HCEC 1CT (cell line): ENCODE data around the gene DAPK2.
A peak's percentile ranks its signal among the peaks of the same experiment; 100 is the strongest.
"Not testable (repeated sequence)": the region's sequence is repeated elsewhere in the genome, so short reads cannot be mapped to it uniquely, and the experiment has no call there.

Experiments used
- DNase-seq: peaks from one replicate; pipeline ENCODE4 v3.0.0-alpha.2; 2017

DAPK2 gene

DNA sequence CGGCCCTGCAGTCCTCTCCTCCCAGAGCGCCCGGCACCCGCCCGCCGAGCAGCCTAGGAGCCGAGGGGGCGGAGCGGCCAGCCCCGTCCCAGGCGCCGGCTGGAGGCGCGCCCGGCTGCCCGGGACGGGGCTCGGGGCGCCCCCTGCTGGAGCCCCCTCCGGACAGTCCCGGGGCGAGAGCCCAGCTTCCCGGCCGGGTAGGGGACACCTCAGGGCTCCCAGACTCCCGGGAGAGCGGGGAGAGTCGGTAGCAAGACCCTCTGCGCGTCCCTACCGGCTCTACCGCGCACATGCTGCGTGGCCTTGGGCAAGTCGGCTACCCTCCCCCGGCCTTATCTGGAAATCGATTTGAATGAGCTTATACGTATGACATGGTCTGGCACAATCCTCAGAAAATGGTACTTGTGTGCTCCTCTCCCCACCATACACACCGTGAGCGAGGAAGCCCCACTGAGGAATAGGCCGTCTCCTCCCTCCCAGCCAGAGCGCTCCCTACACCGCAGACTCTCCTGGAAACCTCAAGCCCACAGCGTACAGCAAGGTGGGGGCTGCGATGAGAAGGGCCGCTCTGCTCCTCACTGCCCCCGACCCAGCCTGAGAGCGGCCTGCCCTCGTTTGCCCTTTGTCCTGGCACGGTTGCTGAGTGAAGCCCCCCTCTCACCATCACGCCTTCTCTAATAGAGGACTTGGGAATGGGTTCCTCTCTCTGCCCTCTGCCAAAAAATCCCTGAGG, at the start of gene DAPK2:
DAPK2 (minus strand) TSS at position 65 of the 733 bp plus-strand sequence. CDS start 6,224 bp downstream, outside the sequence.
- DNase-seq = peak; percentile 43

DNA sequence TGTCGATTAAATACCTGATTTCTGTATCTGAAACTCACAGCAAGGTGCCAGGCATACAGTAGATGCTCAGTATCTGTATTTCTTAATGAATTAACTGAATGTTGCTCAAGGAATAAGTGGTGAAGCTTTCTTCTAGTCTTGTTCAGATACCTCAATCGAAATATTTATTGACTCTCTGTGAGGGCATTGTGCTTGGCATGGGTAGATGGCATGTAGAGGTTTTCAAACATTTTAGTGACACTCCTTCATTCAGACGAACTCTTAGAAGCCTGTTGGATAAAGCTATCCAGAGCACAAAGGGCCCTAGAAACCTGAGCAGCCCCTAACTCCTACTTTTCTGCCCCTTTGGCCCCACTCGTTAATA, 49.1 kb upstream of the DAPK2 start:
- DNase-seq = no peak

DNA sequence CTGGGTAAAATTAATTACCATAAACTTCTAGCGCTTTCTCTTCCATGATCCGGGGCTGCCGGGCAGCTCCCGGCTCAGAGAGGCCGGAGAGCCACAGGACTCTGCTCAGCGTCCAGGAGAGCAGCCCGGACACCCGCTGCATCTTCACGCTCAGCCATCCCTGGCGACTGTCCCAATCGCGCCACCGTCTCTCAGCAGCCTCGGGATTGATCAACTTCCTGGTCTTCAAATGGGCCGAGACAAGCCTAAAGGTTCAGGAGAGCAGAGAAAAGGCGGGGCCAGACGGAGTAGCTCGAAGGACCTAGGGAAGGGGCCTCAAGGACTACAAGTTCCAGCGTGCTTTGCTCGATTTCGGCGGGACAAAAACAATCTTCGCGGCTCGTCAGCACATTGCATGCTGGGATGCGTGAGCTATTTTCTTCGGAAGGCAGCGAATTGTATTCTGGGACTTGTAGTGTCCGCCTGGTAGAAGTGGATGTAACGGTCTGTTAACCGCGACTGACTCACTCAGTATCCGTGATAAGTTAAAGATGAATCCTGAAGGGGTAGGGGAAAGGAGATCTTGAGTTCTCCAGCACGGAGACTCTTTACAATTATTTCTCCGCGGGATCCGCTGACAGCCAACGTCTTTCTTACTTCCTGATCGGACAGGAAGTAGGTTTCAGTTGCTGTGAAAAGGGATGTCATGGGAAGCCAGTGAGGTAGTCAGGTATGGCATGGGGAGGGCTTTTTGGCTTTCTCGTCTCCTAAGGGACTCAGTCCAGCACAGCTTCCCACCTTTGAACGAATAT, 47.5 kb upstream of the DAPK2 start, which contains the start of gene CIAO2A:
CIAO2A (minus strand) TSS at position 212 of the 791 bp plus-strand sequence; CDS start at position 142, 70 bp downstream.
- peak; percentile 99 for DNase-seq

DNA sequence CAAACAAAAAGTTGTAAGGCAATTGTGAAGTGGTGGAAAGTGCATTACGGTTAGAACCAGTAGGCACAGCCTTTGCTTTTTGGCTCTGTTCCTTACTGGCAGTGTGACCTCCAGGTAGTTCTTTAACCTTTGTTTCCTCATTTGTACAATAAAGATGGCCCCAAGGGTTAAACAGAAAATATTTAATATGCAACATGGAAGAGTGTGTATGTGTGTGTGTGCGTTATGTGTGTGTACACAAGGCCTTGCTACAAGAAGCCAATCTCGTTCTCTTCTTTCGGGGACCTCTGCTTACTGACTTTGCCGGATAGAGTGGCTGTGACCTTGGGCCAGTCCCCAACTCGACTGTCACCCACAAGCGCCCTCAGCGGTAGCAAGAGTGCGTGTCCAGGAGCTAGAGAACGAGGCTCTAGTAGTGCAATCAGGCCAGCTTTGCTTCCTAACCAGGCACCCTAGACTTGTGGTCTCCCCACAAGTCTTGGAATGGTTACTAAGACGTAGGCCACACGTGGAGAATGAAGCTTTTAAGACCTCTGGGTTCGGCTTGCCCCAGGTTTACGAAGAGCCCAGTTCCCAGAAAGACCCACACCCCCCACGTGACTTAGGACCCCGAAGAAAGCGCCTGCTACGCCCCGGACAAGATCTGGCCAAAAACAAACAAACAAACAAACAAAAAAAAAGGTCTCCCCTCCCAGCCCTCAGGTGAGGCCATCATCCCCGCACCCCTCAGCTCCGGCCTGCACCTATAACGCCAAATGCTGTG, 46.8 kb upstream of the DAPK2 start:
- DNase-seq = peak; percentile 37

DNA sequence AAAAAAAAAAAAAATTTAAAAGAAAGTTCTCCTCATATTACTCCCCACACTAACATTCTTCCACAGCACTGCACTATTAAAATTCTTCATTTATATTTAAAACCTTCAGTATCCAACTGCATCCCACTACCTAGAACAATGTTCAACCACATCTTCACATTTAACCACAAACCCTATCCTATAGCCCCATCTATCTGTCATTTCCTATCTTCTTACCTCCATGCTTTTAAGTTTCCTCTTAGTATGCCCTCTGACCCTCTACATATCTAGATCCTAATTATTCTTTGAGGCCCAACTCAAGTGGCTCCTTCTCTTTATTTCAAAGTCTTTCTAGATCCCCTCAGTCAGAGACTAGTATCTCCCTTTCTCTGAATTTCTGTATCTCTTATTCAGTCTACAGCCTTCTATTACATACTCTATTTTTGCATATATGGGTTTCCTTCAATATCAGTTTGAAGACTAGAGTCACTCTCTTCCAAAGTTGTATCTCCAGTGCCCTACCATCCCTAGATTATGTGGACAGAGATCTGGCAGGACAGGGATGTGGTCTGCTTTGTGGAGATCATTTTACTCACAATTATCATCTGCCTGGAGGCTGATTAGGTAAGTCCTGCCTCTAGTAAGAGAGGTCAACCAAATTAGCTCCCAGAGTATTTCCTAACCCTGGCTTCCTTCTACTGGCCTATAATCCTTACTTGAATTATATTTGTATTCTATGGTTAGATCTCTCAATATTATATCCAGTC, 46.0 kb upstream of the DAPK2 start:
- DNase-seq = no peak

DNA sequence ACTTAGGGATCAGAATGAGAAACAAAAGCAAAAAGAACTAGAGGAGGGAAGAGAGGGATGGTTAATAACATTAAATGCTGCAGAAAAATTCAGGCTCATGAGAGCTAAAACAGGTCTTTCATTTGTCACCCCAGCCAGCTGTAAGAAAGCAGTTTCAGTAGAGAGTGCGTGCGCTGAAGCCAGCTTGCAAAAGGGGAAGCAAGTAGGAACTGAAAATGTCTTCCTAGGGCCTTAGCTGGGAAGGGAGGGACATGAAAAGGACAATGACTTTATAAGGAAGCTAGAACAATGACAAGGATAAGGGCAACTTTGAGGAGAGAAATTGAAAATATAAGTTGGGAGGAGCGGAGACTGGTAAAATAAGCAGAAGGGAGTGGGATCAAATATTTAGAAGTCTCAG, 44.2 kb upstream of the DAPK2 start:
- DNase-seq = no peak

DNA sequence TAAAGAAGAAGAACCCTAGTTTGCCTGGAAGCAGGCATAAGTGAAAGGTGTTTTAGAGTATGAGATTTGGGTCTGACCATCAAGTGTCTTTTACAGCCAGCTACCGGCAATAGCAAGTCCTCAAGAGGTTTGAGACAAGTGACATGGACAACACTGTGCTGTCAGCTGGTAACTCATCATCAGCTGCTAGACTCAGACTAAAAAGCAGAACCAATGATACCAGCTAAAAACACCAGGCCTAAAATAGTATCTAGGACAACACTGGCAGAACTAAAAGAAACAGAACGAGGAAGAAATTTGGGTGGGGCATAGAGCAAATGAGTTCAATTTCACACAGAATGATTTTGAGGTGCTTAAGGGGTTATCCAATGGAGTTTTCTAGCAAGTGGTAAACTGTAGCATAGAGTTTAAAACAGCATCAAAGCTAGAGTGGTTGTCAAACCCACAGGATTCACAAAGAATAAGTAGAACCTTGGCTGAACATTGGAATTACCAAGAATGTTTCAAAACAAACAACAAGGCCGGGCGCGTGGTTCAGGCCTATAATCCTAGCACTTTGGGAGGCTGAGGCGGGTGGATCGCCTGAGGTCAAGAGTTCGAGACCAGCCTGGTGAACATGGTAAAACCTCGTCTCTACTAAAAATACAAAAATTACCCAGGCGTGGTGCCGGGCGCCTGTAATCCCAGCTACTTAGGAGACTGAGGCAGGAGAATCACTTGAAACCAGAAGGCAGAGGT, 43.4 kb upstream of the DAPK2 start:
- DNase-seq = no peak

DNA sequence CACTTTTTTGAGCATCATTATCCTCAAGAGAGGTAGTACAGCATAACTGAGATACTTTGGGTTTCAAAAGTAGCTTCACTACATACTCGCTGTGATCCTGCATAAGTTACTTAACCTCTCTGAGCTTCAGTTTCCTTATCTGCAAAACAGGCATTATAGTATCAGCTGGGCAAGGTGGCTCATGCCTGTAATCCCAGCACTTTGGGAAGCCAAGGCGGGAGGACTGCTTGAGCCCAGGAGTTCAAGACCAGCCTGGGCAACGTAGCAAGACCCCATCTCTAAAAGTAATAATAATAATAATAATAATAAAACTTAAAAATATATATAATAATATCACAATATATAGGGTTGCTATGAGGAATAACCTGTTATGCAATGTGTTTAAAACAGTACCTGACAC, 36.5 kb upstream of the DAPK2 start:
- DNase-seq = no peak

DNA sequence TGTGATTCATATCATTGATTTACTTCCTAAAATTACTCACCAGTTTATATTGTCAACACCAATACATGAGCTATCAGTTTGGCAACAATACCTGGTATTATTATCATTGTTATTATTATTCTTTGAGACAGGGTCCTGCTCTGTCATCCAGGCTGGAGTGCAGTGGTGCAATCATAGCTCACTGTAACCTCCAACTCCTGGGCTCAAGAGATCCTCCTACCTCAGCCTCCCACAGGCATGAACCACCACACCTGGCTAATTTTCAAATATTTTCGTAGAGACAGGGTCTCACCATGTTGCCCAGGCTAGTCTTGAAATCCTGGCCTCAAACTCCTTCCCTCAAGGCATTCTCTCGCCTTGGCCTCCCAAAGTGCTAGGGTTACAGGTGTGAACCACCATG, 27.2 kb upstream of the DAPK2 start:
- peak; percentile 22 for DNase-seq

DNA sequence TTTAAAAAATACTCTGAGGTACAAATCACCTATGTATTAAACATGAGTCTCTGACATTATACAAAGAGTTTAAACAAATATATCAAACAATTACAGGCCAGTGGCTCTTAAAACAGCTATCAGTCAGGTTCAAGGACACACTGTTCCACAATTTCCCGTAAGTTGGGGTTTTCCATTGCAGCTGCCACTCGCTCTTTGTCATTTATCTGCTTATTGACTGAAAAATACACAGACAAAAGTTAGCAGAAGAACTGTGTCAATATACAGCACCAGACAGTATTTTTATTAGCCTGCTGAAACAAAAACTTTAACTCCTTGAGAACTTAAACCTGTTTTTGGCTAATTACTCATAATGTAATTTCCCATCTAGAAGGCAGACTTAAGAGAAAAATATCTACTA, 26.5 kb upstream of the DAPK2 start:
- DNase-seq = no peak

DNA sequence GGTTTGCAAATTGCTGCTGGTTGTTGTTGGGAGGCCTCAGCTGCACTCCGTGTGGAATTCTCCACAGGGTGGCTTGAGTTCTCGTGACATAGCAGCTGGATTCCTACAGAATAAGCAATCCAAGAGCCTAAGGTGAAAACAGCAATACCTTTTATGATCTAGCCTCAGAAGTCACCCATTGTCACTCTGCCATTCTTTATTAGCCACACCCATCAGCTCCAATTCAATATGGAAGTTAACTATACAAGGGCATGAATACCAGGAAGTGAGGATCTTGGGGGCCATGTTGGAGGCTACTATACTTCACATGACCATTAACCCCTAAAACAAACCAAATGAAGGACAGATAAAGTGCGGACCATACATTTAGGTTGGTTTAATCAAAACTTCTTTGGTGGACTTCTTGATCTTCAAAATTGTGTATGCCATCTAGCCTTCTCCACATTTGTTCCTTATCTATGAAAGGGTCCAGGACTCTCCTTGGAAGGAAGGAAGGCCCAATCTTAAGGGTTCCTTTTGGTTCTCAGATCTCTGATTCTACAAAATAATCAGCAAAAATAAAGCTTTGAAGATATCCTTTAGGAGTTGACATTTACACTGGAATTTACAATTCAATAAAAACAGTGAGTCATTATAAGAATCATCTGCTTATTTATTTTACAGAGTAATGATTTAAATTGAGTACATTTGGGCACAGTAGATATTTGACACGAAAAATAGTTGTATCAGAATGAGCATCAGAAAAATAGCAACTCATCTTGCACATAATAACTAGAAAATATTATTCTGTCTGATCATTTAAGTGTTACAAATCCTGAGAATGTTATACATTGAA, 25.9 kb upstream of the DAPK2 start:
- DNase-seq = peak; percentile 17

DNA sequence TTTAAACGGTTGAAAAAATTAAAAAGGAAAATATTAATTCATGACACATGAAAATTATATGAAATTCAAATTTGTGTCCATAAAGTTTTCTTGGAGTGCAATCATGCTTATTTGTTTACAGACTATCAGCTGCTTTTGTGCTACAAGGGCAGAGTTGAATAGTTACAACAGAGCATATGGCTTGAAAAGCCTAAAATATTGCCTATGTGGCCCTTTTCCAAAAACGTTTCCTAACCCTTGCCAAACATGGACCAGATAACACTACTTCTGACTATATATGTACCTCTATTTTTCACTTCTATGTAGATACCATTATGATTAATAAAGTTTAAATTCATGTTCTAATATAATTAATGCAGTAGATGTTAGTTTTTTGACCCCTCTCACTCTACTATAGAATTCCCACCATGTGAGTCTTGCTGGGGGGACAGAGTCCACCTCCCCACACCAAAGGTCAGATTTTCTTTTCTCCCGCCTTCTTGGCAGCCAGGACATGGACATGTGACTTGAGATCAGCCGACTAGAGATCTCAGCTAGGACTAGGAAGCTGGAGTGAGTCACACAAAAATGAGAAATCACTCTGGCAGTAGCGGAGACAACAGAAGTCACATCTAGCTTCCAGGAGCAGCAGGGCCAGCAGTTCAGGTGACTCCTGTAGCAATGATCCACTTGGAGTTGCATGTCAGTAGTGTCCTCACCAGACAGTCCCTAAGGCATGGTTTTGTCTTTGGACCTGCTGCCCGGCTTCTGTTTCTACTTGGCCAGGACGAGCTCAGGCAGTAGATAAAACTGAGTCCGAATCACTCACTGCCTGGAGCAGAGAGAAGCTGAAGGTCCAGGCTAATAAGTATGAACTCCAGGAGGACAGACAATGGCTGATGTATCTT, 24.9 kb upstream of the DAPK2 start:
- DNase-seq = peak; percentile 88

DNA sequence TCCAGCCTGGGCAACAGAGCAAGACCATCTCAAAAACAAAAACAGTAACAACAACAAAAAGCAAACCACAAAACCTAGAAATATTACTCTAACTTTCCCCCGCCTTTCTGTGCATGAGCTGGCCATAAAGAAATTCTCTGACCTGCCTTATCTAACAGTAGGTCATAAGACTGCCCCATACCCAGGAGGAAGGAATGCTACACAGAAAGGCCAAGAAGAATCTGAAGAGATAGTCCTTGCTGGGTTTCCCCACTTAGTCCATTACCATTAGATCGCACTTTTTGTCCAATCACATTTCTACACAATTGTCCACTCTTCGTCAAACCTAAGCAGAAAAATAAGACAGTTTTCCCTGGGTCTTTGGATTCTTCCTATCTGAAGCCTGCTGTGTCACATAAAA, 23.8 kb upstream of the DAPK2 start:
- DNase-seq = no peak

DNA sequence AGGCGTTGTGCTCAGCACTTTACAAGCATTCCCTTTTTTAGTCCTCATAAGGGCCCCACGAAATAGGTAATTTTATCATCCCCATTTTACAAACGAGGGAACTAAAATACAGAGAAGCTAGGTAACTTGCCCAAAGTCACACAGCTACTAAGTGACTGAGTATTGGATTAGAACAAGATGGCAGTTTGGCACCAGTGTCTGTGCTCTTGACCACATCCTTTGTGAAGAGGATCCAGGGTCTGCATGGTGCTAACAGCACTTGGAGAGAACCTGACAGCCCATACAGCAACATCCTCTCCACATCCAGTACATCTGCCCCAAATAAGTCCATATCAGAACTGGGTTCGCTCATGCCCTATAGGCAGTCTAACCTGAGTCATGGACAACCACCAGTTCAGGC, 21.8 kb upstream of the DAPK2 start:
- DNase-seq = no peak

DNA sequence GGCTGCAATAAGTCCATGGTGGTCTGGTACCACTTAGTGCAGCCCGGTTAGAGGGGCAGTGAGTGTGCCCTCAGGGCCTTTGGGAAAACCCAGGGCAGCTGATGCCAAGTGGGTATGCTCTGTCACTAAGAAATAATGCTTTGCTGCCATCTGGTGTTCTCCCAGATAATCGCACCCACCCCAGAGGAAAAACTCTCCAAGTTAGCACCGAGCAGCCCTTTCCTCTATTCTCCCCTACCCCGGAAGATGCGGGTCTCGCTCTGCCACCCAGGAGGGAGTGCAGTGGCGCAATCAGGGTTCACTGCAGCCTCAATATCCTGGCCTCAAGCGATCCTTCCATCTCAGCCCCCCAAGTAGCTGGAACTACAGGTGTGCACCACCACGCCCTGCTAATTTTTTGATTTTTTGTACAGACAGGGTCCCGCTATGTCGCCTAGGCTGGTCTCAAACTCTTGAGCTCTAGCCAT, 21.3 kb upstream of the DAPK2 start:
- peak; percentile 42 for DNase-seq

DNA sequence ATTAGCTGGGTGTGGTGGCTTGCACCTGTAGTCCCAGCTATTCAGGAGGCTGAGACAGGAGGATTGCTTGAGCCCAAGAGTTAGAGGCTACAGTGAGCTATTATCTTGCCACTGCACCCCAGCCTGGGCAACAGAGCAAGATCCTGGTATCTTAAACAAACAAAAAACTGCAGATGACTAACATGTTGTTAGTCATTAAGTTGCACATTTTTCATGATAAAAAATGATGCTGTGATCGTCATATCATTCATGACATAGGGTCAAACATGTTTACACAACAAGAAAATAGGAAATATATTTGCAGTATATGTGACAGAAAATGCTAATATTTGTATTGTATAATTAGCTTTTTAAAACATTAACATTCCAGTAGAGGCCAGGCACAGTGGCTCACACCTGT, 20.2 kb upstream of the DAPK2 start:
- DNase-seq = peak; percentile 16

DNA sequence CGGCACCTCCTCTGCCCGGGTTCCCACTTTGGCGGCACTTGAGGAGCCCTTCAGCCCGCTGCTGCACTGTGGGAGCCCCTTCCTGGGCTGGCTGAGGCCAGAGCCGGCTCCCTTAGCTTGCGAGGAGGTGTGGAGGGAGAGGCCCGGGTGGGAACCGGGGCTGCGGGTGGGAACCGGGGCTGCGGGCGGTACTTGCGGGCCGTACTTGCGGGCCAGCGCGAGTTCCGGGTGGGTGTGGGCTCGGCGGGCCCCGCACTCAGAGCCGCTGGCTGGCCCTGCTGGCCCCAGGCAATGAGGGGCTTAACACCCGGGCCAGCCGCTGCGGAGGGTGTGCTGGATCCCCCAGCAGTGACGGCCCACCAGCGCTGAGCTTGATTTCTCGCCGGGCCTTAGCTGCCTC, 14.4 kb upstream of the DAPK2 start:
- DNase-seq = no peak

DNA sequence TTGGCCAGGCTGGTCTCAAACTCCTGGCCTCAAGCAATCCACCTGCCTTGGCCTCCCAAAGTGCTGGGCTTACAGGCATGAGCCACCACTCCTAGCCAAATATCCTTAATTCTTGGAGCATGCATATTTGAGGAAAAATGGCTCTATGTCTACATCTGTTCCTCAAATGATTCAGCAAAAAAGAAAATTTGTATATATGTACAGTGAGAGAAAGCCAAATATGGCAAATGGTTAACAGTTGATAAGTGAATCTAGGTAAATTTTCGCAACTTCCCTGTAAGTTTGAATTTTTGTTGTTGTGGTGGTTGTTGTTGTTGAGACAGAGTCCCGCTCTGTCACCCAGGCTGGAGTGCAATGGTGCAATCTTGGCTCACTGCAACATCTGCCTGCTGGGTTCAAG, 12.8 kb upstream of the DAPK2 start:
- not testable (repeated sequence) for DNase-seq

DNA sequence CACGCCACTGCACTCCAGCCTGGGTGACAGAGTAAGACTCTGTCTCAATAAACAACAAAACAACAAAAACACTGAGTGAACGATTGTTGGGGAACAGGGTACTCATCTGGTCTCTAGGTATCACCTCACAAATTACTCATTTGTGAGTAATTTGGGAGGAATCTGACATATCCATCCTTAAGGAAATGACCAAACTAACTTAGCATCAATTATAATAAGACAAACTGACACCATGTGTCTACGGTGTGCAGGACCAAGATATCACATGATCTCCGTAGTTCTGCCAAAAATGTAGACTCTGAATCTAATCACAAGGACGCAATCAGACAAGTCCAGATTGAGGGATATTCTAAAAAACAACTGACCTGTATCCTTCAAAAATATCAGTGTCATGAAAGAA, 12.0 kb upstream of the DAPK2 start:
- peak; percentile 51 for DNase-seq

DNA sequence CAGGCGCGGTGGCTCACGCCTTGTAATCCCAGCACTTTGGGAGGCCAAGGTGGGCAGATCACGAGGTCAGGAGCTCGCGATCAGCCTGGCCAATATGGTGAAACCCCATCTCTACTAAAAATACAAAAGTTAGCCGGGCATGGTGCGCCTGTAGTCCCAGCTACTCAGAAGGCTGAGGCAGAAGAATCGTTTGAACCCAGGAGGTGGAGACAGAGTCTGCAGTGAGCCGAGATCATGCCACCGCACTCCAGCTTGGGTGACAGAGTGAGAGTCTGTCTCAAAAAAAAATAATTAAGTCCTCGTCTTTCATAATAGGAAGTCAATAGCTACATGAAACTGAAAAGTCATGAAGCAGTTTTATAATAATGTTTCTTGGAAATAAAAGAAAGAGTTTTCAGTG, 7.4 kb upstream of the DAPK2 start:
- not testable (repeated sequence) for DNase-seq
